Nucleus accumbens (tissue), 56 donors: ENCODE results near the gene DDX10.
"Not testable (repeated sequence)": the region's sequence is repeated elsewhere in the genome, so short reads cannot be mapped to it uniquely, and the experiment has no call there.

Source experiments
- DNase-seq, 56 donors: peaks; one replicate each; lab custom pipeline; 2025; lab: John Stamatoyannopoulos, UW

The DDX10 gene

GRCh38 chr11:108807262-108807661 is 142.4 kb downstream of the DDX10 start:
- DNase-seq: no peak

DNA sequence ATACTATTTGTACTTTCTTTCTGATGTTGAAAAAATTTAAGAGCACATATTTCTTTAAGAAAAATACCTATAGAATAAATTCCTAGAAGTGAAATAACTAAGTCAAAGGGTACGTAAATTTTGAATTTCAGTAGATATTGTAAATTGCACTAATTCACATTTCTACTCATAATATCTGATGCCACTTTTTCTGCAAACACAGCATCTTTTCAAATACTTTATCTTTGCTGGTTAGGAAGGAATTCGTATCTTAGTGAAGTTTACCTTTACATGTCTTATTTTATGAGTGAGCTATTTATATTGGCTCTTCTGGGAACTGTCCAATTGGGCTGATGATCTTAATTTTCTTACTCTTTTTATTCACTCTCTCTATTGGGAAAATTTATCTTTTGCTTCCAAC is 148.2 kb downstream of the DDX10 start:
- DNase-seq: no peak

DNA sequence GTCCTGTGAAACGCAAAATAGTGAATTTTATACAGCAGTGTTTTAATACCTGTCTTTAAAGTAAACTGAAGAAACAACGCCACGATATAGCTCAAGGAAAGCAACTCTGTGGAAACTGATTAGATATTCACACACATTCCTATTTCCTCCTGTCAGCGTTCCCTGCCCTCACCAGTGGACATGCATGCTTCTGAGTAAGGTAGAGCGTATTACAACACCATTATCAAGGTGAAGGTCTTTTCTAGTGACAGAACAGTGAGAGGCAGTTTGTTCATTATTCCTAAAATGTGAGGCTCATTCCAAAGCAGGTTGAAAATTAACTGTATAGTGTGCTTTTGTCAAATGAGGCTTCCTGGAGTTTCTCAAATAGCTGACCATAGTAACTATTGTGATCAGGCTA is 153.1 kb downstream of the DDX10 start:
- DNase-seq: no peak

DNA sequence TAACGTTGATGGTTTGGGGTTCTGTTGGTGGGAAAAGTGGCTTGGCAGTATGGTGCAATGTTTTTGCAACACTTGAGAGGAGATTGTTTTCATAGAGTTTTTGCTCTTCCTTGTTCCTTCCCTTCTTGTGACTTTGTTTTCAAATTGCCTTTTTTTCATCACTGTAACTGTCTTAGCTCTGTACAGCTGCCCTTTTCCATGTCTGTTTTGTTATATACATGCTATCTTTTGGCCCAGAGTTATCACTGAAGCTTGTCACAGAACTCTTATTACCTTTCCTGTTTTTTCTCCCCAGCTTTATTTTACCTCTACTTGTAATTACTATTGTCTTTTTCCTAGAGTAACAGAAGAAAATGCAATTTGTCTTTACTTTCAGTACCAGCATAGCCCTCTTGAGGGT is 154.1 kb downstream of the DDX10 start:
- DNase-seq: no peak

DNA sequence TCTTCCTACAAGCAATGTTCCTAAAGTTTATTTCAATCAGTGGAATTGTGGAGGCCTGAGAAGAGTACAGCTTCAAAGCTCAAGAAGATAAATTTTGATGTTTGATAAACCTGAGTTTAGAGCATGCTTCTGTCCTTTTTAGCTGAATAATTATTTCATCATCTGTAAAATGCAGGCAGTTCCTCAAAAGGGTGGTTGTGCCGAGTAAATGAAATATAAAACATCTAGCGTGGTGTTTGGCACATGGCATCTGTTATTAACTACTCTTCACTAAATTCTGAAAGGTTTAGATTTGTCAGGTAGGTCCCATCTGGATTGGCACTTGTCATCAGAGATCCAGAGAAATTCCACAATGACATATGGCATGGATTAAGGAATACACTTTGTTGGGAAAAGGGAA is 155.1 kb downstream of the DDX10 start:
- no peak for DNase-seq

DNA sequence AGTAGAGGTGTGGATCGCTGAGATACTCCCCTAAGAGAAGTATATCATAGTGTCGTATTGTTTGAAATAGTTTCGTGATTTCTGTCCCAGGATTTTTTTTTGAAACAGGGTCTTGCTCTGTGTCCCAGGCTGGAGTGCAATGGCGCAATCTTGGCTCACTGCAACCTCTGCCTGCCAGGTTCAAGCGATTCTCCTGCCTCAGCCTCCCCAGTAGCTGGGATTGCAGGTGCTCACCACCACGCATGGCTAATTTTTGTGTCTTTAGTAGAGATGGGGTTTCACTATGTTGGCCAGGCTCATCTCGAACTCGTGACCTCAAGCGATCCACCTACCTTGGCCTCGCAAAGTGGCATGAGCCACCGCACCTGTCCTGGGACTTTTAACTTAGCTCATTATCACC is 159.1 kb downstream of the DDX10 start:
- not testable (repeated sequence) for DNase-seq

DNA sequence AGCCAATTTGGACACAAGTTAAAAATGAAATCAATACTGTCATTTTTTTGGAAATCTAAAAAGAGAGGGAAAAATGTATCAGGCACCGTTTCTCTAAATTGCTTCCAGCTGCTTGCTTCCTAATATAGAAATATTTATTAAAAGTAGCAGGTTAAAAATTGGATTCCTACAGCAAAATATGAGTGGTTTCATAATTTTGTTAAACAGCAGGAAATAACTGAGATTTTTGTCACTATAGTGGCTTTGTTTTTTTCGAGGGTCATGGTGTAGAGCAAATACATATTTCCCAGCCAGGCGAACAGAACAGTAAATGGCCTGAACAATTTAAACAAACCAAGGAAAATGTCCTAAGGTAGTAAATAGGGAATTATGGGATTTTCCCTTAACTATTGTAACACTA is 159.7 kb downstream of the DDX10 start:
- no peak for DNase-seq

DNA sequence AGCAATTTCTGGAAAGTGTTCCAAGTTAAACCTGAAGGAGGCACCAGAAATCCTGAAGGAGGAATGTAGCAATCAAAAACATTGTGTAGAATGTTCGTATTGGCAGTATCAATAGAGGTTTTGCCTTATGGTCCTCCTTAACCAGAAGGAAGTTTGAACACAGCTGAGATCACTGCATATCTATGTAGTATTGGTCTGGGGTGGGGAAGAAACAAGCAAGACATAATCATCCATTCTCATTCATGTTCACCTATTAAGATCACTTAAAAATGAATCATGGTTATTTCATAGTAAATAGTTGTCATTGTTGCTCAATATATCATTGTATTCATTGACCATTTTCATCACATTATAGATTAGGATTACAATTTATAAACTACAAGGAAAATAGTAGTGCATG is 160.5 kb downstream of the DDX10 start:
- no peak for DNase-seq

DNA sequence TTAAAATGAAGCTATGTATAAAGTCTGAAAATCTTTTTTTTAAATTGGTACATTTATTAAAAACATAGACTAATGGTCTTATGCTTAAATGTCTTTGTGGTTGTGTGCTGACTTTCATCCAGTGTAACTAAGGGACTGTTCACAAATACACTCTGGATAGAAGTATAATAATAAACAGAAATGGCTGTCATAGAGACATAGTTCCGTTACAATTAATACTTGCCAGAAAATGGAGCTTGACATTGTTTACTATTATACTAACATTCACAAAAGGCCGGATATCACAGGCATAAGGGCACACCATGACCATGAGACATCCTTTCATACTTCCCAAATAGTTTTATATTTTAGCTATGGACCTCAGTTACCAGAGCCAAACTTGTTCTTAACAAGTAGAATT is 161.3 kb downstream of the DDX10 start:
- DNase-seq: no peak

DNA sequence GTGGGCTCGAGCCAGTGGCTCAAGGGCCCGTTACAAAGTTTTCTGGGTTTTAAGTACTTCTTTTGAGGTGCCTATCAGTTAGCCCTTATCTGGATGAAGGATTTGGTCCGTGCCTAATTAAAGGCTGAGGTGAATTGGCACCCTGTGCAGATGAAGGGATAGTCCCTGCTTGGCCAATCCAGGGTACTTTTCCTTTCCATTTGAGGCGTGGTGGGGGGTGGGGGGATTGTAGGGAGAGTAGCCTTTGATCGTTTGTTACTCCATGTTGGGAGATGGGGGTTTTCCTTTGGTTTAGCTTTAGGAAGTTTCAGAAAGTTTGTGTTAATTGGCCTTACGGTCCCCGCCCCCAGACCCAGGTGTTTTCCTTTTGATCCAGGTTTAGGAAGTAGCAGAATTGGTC is 170.8 kb downstream of the DDX10 start:
- DNase-seq: no peak

DNA sequence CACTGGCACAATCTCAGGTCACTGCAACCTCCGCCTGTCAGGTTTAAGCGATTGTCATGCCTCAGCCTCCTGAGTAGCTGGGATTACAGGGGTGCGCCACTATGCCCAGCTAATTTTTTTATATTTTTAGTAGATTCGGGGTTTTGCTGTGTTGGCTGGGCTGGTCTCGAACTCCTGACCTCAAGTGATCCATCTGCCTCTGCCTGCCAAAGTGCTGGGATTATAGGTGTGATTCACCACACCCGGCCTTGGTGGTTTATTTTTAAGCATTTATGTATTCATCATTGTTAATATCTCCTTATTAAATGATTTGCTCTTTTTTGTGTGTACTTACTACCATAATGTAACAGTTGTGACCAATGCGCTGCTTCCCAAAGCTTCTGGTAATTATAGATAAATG is 171.7 kb downstream of the DDX10 start:
- DNase-seq: no peak

GRCh38 chr11:108838102-108838791 is 173.4 kb downstream of the DDX10 start:
- DNase-seq: no peak

DNA sequence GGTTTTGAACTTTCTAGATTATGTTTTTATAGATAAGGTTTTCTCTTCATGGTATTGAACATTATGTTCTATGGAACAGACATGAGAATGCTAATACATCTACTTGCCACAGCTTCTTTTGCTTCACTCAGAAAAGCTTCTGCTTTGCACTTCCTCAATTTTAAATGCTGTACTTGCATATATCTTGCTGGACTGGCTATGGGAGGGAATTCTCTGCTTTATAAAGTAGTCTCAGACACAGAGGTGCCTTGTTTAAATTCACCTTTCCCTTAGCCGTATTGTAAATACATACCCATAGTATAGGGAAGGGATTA is 173.9 kb downstream of the DDX10 start:
- DNase-seq: no peak

DNA sequence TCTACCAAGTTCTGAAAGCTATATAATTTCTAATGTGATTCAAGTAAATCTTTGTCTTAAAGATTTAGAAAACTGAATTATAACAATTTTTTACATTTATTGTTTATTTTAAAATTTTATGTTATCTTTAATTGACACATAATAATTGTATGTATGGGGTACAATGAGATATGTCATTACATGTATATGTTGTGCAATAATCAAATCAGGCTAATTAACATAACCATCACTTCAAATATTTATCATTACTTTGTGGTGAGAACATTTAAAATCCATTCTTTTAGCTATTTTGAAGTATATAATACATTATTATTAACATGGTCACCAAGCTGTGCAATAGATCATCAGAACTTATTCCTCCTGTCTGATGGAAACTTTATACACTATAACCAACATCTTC is 181.1 kb downstream of the DDX10 start:
- no peak for DNase-seq

- no peak for DNase-seq
Measured at GRCh38 chr11:108847298-108847990, 182.6 kb downstream of the DDX10 start.

- DNase-seq: no peak
Measured at GRCh38 chr11:108851781-108852180, 186.9 kb downstream of the DDX10 start.

DNA sequence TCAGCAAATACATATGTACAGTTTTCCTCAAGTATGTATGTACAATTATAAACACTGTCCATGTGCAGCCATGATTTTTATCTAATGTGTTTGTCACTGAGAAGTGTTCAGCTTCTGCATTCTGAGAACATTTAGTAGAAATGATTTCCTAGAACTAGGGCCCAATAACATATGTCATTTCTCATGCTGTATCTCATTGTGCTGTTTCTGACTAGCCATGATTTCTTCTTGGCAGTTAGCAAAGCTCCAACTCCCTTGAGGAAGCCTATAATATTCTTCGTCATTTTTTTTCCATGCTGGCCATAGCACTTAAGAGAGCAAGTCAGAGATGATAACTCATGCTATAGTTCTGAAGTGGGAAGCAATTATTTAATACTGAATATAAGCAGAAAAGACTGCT is 187.8 kb downstream of the DDX10 start:
- no peak for DNase-seq

GRCh38 chr11:108853151-108853550 is 188.3 kb downstream of the DDX10 start:
- DNase-seq: no peak

DNA sequence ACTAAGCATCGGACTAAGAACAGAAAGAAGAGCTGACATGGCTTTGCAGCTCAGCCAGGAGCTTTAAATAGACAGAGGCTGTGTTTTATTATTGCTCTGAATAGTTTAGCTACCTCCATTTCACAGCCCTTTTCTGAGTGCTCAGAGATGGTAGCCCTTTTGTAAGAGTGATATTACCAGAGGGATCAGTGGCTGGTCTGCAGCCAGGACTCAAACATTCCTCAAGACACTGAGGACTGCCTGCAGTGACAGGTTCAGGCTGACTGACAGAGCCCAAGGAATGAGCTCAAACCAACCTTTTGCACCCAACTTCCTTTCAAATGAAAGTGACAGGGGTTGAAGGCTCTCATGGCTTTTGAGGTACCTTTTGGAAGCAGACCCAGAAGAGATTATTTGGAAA is 189.0 kb downstream of the DDX10 start:
- DNase-seq: no peak

- DNase-seq: no peak
Measured at GRCh38 chr11:108854346-108854745, 189.5 kb downstream of the DDX10 start.

GRCh38 chr11:108857382-108857781 is 192.5 kb downstream of the DDX10 start:
- DNase-seq: no peak

- no peak for DNase-seq
Measured at GRCh38 chr11:108858622-108859021, 193.8 kb downstream of the DDX10 start.

- DNase-seq: no peak
Measured at GRCh38 chr11:108859510-108859909, 194.6 kb downstream of the DDX10 start.
